Vagina (tissue), 2 donors: ENCODE results near the gene SLC29A3.

Experiments
- CTCF ChIP-seq, 3 experiments: fragments of 450-650 bp in 2 of 3; fragments of 200-600 bp in 1 of 3; sonication (generic) in 1 of 3; IDR thresholded peaks; one replicate each; pipeline ENCODE4 v1.5.1; 2017 to 2019; ENCODE audit warnings: antibody characterized with exemption in 3 of 3, mild to moderate bottlenecking in 2 of 3, moderate library complexity in 2 of 3
- POLR2A ChIP-seq, 2 donors: fragments of 450-650 bp; IDR thresholded peaks; one replicate each; pipeline ENCODE4 v1.6.1; 2017; ENCODE audit warnings: antibody characterized with exemption in 2 of 2, mild to moderate bottlenecking in 2 of 2, moderate library complexity in 2 of 2
- POLR2AphosphoS5 ChIP-seq, 2 donors: sonication (generic); formaldehyde crosslinking; IDR thresholded peaks; one replicate each; pipeline ENCODE4 v1.9.0; 2017; ENCODE audit warnings: antibody characterized with exemption in 2 of 2, mild to moderate bottlenecking in 2 of 2, low read depth in 1 of 2; ENCODE audit not compliant: insufficient read depth in 1 of 2

DNA sequence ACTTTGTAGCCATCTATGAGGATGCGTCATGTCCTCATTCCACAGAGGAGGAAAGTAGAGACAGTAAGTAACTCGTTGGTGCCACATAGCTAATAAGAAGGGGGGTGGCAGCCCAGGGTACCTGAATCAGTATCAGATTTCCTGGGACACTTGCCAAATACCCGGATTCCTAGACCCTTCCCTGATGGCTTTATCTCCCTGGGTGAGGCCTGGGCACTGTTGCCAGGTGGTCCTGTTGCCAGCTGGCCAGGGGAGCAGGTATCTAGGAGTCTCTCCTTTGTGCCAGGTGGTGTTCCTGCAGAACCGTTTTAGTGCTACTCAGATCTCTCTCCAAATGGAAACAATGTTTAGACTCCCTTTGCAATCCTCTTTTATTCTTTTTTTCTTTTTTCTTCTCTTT, 12.7 kb downstream of the SLC29A3 start:
- no peak for TF ChIP-seq POLR2AphosphoS5 (IDR thresholded peaks at IDR 0.05; ENCODE audit: insufficient read depth in 1 of 2, low read depth in 1 of 2)
- TF ChIP-seq CTCF (IDR thresholded peaks at IDR 0.05): no peak
- no peak for TF ChIP-seq POLR2A (IDR thresholded peaks at IDR 0.05)
